Lower leg skin (tissue), 4 donors: ENCODE data around the gene AANAT. TPM values are rescaled to one million over a fixed set of nuclear protein-coding genes. Genes with fewer than 3 reads are reported as not detected.

Source experiments
- DNase-seq, 2 donors: peaks; one replicate each; pipeline ENCODE4 v3.0.0-alpha.2; 2019; ENCODE audit warnings: low spot score in 2 of 2
- H3K4me3 ChIP-seq: fragments of 200-600 bp; sonication (generic); 2 replicates; pipeline ENCODE4 v1.5.1; 2017; ENCODE audit warnings: mild to moderate bottlenecking, low read depth; ENCODE audit not compliant: poor library complexity, severe bottlenecking
- CTCF ChIP-seq, 3 donors: fragments of 450-650 bp; IDR thresholded peaks; one replicate each; pipeline ENCODE4 v1.5.1; 2016; ENCODE audit warnings: antibody characterized with exemption in 3 of 3, mild to moderate bottlenecking in 3 of 3, moderate library complexity in 2 of 3
- POLR2A ChIP-seq, 2 donors: fragments of 450-650 bp; IDR thresholded peaks; one replicate each; pipeline ENCODE4 v1.6.1; 2016 to 2017; ENCODE audit warnings: antibody characterized with exemption in 2 of 2, mild to moderate bottlenecking in 1 of 2, moderate library complexity in 1 of 2
- WGBS, 2 donors: methylation state at CpG; one replicate each; pipeline ENCODE4 v1.1.5; 2018; 5-methylcytosine and 5-hydroxymethylcytosine counted together
- intact Hi-C: fragments of 100-400 bp; cut with DNase I; formaldehyde crosslinking; loops from one replicate; pipeline ENCODE4 v1.15.0; 2023; ENCODE audit warnings: low total_unique reads
- total RNA-seq, 4 donors: library from RNA; depleted of rRNA; stranded (reverse); fragments of >200 nt; gene quantifications; one replicate each; pipeline ENCODE4 v1.1.0, GENCODE V29; 2016

Gene AANAT
- total RNA-seq, 4 donors from 2014 or later: not detected

GRCh38 chr17:76444518-76445311, 22.7 kb upstream of the AANAT start:
- H3K4me3 ChIP-seq: no peak overlapping the region
- no peak for TF ChIP-seq CTCF (IDR thresholded peaks at IDR 0.05)
- no peak for TF ChIP-seq POLR2A (IDR thresholded peaks at IDR 0.05)
- no peak for DNase-seq
- WGBS, 2 donors: 85 to 87% methylated on average over 9 of the region's 9 CpGs
- intact Hi-C loops: no loop called here

GRCh38 chr17:76445697-76446448, 21.5 kb upstream of the AANAT start:
- no peak overlapping the region for H3K4me3 ChIP-seq
- no peak for DNase-seq
- TF ChIP-seq CTCF (IDR thresholded peaks at IDR 0.05) (no peak), POLR2A (IDR thresholded peaks at IDR 0.05) (no peak)
- WGBS, 2 donors: 68 to 79% methylated on average over 10 of the region's 10 CpGs
- intact Hi-C loops: no loop called here

GRCh38 chr17:76446449-76447231, 20.8 kb upstream of the AANAT start:
- 62 to 68% methylated on average over 9 of the region's 9 CpGs for WGBS, 2 donors
- no peak overlapping the region for H3K4me3 ChIP-seq
- no peak for DNase-seq
- TF ChIP-seq POLR2A (IDR thresholded peaks at IDR 0.05) (no peak), CTCF (IDR thresholded peaks at IDR 0.05) (no peak)
- intact Hi-C loops: no loop called here

GRCh38 chr17:76447931-76448652, 19.3 kb upstream of the AANAT start:
- TF ChIP-seq CTCF (IDR thresholded peaks at IDR 0.05) (no peak), POLR2A (IDR thresholded peaks at IDR 0.05) (no peak)
- DNase-seq: no peak
- intact Hi-C loops: no loop called here
- H3K4me3 ChIP-seq: no peak overlapping the region
- WGBS, 2 donors: 59 to 69% methylated on average over 7 of the region's 7 CpGs

GRCh38 chr17:76449126-76449525, 18.3 kb upstream of the AANAT start:
- 91 to 96% methylated on average over 6 of the region's 6 CpGs for WGBS, 2 donors
- DNase-seq: no peak
- no peak for TF ChIP-seq CTCF (IDR thresholded peaks at IDR 0.05)
- TF ChIP-seq POLR2A (IDR thresholded peaks at IDR 0.05): no peak
- intact Hi-C loops: no loop called here
- H3K4me3 ChIP-seq: no peak overlapping the region
